PC-3 (cell line): ENCODE measurements around the gene CYP4F3.

Experiments used
- EZH2 ChIP-seq: fragments of 300-600 bp; sonication (generic); IDR thresholded peaks from one replicate; pipeline ENCODE4 v1.6.1; 2017; ENCODE audit warnings: antibody characterized with exemption, mild to moderate bottlenecking, low read length; ENCODE audit not compliant: unreplicated experiment
- EZH2phosphoT487 ChIP-seq: fragments of 300-600 bp; sonication (generic); IDR thresholded peaks from 2 replicates; pipeline ENCODE4 v1.6.1; 2018; ENCODE audit warnings: mild to moderate bottlenecking, antibody characterized with exemption, low read length, borderline replicate concordance
- TF ChIP-seq, protein P1 (sequence below): fragments of 300-600 bp; sonication (generic); conservative IDR thresholded peaks from 2 replicates; pipeline ENCODE4 v1.5.1; 2017; ENCODE audit warnings: antibody characterized with exemption, low read depth, mild to moderate bottlenecking, low read length

DNA sequence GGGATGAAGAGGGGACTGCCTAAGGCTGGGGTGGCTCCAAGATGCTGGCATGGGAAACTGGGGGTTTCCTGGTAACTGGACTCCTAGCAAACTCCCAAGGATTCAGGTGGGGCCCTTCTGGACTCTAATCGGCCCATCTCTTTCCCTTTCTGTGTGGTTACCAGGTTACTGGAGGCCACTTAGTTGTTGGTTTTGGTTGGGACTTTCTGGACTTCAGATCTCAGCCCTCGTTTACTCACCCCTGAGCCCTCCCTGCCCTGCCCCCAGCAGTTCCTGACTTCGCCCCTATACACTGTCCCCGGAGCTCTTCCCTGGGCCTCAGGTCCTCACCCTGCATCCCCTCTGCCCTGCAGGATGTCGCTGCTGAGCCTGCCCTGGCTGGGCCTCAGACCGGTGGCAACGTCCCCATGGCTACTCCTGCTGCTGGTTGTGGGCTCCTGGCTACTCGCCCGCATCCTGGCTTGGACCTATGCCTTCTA is 32.5 kb downstream of the CYP4F3 start:
- TF ChIP-seq, protein P1, sequence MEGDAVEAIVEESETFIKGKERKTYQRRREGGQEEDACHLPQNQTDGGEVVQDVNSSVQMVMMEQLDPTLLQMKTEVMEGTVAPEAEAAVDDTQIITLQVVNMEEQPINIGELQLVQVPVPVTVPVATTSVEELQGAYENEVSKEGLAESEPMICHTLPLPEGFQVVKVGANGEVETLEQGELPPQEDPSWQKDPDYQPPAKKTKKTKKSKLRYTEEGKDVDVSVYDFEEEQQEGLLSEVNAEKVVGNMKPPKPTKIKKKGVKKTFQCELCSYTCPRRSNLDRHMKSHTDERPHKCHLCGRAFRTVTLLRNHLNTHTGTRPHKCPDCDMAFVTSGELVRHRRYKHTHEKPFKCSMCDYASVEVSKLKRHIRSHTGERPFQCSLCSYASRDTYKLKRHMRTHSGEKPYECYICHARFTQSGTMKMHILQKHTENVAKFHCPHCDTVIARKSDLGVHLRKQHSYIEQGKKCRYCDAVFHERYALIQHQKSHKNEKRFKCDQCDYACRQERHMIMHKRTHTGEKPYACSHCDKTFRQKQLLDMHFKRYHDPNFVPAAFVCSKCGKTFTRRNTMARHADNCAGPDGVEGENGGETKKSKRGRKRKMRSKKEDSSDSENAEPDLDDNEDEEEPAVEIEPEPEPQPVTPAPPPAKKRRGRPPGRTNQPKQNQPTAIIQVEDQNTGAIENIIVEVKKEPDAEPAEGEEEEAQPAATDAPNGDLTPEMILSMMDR = no peak
- TF ChIP-seq EZH2 (no peak), EZH2phosphoT487 (no peak)
